GM12891 (cell line): ENCODE measurements around the gene SP140.

Source experiments
- POLR2A ChIP-seq: IDR thresholded peaks from 2 replicates; pipeline ENCODE4 v1.6.1; 2011; ENCODE audit warnings: low read depth, low read length, control low read depth
- POLR2AphosphoS5 ChIP-seq: IDR thresholded peaks from 2 replicates; pipeline ENCODE4 v1.6.1; 2011; ENCODE audit warnings: low read depth, low read length, control low read depth
- POU2F2 ChIP-seq: IDR thresholded peaks from 2 replicates; pipeline ENCODE4 v1.6.1; 2011; ENCODE audit warnings: low read depth, mild to moderate bottlenecking, control low read depth, low read length, moderate library complexity
- SPI1 ChIP-seq: IDR thresholded peaks from 2 replicates; pipeline ENCODE4 v1.6.1; 2011; ENCODE audit warnings: low read depth, low read length, control low read depth
- TAF1 ChIP-seq: IDR thresholded peaks from 2 replicates; pipeline ENCODE4 v1.6.1; 2011; ENCODE audit warnings: low read depth, low read length, control low read depth

- TF ChIP-seq POLR2A (no peak), TAF1 (no peak), POLR2AphosphoS5 (no peak), POU2F2 (no peak), SPI1 (peak; percentile 62)
These were observed 102.0 kb downstream of the SP140 start for GRCh38 chr2:230327418-230328154.
